D721Med (cell line): Measurements from ENCODE around the gene CRIM1.
A peak's percentile ranks its signal among the peaks of the same experiment; 100 is the strongest.

ENCODE experiments used
- DNase-seq: peaks from one replicate; pipeline ENCODE4 v3.0.0; 2011; ENCODE audit warnings: low spot score; ENCODE audit not compliant: insufficient read length
- FAIRE-seq: peaks from 2 replicates; lab custom pipeline; 2011; peaks lifted over from hg19 to GRCh38; lab: Jason Lieb, UNC
- TF ChIP-seq, protein P1 (sequence below): IDR thresholded peaks from 2 replicates; pipeline ENCODE4 v1.5.1; 2012; ENCODE audit warnings: mild to moderate bottlenecking, control low read depth; ENCODE audit not compliant: insufficient read depth; ENCODE audit errors: missing control alignments

Gene CRIM1

DNA sequence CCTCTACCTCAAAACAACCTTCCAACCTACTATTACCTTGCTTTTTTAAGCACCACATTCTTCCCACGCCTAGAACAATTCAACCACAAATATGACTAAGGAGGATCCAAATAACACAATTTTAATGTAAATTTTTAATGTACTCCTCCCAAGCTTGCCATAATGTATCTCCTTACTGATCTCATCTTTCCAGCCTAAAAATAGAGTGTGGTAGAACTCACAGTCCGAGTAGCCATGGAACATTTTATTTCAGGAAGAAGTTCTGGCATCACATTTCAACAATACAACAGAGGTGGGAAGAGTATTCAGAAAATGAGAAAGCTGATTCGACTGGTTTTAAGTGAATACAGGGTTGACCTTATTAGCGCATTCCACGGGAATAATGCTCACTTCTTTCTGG, 227.0 kb downstream of the CRIM1 start:
- TF ChIP-seq, protein P1, sequence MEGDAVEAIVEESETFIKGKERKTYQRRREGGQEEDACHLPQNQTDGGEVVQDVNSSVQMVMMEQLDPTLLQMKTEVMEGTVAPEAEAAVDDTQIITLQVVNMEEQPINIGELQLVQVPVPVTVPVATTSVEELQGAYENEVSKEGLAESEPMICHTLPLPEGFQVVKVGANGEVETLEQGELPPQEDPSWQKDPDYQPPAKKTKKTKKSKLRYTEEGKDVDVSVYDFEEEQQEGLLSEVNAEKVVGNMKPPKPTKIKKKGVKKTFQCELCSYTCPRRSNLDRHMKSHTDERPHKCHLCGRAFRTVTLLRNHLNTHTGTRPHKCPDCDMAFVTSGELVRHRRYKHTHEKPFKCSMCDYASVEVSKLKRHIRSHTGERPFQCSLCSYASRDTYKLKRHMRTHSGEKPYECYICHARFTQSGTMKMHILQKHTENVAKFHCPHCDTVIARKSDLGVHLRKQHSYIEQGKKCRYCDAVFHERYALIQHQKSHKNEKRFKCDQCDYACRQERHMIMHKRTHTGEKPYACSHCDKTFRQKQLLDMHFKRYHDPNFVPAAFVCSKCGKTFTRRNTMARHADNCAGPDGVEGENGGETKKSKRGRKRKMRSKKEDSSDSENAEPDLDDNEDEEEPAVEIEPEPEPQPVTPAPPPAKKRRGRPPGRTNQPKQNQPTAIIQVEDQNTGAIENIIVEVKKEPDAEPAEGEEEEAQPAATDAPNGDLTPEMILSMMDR = no peak
- DNase-seq (no peak), FAIRE-seq (peak; percentile 25)

DNA sequence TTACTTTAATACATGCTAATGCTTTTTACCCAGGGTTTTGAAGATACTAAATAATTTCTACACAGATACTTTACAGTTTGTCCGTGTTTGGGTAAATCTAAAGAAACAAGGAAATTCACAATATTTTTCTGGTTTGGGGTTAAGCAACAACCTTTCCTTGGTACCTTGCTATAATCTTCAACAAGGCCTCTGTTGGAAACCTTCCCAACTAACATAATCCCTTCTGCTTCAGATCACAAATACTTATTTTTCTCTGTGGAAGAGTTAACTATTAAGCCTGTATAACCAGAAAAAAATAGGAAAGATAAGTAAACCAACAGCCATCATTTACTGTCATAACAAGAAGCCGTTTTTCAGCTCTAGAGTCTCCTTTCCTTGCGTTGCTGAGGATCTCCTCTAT, 227.4 kb downstream of the CRIM1 start:
- FAIRE-seq (no peak), DNase-seq (no peak)
- TF ChIP-seq, protein P1 = no peak

DNA sequence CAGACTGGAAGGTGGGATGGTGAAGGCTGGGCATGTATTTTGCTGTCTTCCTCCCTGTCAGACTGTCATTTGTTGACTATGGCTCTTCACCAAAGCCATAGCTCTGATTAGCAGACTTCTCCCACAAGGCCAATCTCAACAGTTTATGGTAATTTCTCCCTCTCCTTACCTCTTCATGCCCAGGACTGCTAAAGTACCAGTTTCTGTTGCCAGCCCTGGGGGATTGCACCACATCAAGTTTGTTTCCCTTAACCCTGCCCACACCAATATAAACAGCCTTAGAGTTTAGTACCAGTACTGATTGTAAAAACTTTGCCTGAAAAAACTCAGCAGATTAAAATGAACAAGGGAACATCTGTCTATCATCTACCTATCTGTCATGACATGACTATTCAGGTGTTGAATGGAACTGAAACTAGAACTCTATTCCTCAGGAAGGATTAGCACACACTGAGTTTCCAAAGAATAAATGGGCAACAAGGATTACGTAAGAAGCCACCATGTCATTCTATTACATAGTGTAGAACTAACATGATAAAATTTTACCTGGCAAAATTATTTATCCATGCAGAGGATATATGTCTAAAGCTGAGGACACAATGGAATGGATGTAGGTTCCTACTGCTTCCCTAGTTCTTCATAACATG, 228.7 kb downstream of the CRIM1 start:
- DNase-seq (no peak), FAIRE-seq (no peak)
- TF ChIP-seq, protein P1 = no peak

DNA sequence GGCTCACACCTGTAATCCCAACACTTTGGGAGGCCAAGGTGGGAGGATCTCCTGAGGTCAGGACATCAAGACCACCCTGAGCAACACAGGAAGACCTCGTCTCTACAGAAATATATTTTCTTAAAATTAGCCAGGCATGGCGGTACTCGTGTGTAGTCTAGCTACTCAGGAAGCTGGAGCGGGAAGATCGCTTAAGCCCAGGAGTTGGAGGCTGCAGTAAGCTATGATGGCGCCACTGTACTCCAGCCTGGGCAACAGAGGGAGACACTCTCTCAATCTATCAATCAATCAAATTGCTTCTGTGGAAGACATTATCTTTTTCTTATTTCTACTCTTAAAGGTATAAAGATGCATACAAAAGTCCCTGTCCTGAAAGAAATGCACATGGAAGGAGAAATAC, 231.1 kb downstream of the CRIM1 start:
- DNase-seq (no peak), FAIRE-seq (no peak)
- TF ChIP-seq, protein P1 = no peak

DNA sequence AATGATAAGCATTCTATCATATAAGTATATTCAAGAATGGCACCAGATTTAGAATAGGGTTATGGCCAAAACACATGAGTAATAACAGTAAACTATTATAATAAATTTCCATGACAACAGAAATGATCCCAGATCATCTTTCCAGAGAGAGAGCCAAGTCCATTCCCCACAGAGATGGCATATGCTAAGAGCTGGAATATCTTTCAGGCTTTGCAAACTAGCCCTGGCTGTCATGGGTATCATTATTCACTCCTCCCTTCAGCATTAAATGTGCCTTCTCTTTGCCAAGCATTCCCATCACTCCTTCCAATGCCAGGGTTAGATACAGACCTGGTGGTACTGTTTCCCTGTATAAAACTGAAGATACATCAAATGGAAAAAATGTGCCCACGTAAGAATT, 231.5 kb downstream of the CRIM1 start:
- FAIRE-seq (no peak), DNase-seq (no peak)
- TF ChIP-seq, protein P1 = no peak

DNA sequence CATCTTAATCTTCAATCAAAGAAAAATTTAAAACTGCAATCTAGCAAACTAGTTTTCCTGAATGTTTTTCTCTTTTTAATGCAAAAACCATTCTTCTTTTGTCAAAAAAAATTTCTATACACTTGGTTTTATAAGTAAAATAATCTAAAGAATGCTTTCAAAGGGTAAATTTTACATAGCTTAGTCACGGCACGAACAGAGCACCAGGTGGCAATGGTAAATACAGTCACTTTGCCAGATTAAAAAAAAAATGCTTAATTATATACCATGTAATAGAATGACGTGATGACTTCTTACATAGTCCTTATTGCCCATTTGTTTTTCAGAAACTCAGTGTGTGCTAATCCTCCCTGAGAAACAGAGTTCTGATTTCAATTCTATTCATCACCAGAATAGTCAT, 232.0 kb downstream of the CRIM1 start:
- no peak for FAIRE-seq
- DNase-seq = no peak
- TF ChIP-seq, protein P1 = no peak

DNA sequence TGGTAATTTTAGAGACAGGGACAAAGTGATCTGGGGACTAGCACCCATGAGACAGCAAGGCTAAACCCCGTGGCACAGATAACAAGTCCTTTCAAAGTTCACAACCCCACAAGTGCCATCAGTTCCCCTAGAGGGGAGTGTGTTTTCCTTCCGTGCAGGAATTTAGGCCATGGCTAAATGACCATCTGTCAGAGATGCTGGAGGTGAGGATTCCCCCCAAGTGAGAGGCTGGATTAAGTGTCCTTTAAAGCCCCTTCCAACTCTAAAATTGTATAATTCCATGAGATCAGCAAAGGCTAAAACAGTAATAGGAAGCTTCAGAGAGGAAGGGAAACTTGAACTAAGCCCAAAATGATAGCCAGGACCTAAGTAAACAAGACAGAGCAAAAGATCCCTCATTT, 233.7 kb downstream of the CRIM1 start:
- TF ChIP-seq, protein P1 = no peak
- DNase-seq (no peak), FAIRE-seq (peak; percentile 70)
